Measurements from ENCODE around the gene CTIF.

Gene CTIF

GRCh38 chr18:48602759-48603390, 64.0 kb downstream of the CTIF start:
- DNase-seq (ENCODE audit: low read depth) = no peak

DNA sequence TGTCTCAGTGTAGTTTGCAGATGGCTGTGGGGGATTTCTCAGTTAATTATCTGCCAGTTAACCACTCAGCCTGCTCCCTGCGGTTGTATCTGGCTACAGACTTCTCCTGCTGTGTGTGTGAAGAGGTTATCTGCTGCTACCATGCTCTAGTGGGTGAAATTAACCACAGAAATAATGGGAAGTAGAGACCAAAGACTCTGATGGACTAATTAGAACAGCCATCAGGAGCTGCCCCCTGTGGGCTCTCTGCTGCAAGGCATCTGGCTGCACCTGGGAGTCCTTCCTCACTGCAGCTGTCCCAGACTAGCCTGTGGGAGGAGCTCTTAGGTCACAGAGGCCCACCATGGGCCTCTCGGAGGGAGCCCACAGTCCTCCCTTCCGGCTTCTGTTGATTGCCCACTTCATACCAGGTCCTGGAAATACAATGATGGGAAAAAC, 66.6 kb downstream of the CTIF start:
- no peak for DNase-seq (ENCODE audit: low read depth)

- DNase-seq (ENCODE audit: low read depth) = peak; percentile 79
Observed at GRCh38 chr18:48607056-48607984, 68.5 kb downstream of the CTIF start.

DNA sequence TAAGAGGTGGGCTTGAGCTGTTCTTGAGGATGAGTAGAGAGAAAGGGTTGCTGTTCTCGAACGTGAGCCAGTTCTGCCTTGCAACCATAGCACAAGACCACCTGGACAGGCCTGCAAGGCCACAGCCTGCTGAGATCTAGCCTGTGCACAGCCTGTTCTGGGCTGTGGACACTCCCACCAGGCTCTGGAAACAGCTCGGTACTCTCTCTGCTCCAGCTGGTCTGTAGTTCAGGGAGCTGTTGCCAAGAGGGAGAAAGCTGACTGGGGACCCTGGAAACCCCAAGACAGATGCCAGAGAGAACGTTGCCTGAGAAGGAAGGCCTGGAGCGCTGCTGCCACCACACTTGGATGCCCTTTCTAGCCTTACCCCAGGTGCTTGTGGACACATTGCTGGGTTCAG, 69.8 kb downstream of the CTIF start:
- no peak for DNase-seq (ENCODE audit: low read depth)

- DNase-seq (ENCODE audit: low read depth) = no peak
Observed at GRCh38 chr18:48609114-48609513, 70.3 kb downstream of the CTIF start.

DNA sequence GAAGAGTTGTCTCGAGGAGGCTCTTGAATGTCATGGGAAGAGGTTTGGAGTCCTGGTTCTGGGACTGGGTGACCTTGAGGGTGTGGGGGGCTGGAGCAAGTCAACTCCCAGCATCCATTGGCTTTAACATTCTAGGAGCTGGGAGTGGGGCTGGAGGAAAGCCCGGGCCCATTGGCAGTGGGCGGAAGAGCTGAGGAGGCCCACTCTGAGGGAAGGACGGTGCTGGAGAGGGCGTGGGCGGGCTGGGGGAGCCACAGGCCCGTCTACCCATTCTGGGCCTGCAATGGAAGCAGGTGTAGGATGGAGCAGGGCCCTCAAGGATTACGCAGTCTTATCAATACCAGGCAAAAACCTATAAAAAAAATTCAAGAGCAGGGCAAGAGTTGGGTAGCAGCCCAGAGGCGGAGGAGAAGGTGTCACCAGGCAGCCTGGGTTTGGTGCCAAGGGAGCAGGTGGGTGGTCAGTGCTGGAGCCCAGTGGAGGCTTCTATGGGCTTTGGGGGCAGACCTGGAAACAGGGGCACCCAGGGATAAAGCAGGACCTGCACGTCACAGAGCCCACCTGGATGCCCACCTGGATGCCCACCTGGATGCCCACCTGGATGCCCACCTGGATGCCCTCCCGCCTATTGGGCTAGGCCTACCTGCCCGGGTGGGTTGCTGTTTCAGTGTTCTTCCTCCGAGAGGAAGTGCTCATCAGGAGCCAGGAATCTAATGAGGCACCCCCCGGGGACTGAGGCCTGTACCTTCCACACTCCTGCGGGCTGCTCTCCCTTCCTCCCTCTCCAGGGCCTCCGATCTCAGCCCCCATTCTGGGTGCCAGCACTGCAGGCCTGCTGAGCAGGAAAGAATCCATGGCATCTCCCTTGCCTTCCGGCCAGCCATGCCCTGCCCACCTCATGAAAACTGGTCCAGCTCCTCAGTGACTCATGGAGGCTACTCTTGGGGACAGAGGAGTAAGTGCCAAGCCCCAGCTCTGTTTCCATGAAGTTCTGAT, 71.3 kb downstream of the CTIF start:
- DNase-seq (ENCODE audit: low read depth) = no peak

- DNase-seq (ENCODE audit: low read depth) = no peak
Observed at GRCh38 chr18:48611203-48611602, 72.4 kb downstream of the CTIF start.

GRCh38 chr18:48611785-48612480, 73.1 kb downstream of the CTIF start:
- no peak for DNase-seq (ENCODE audit: low read depth)

GRCh38 chr18:48612511-48612910, 73.7 kb downstream of the CTIF start:
- DNase-seq (ENCODE audit: low read depth) = no peak

- no peak for DNase-seq (ENCODE audit: low read depth)
Observed at GRCh38 chr18:48612917-48613316, 74.1 kb downstream of the CTIF start.

GRCh38 chr18:48613589-48614404, 75.0 kb downstream of the CTIF start:
- DNase-seq (ENCODE audit: low read depth) = no peak

DNA sequence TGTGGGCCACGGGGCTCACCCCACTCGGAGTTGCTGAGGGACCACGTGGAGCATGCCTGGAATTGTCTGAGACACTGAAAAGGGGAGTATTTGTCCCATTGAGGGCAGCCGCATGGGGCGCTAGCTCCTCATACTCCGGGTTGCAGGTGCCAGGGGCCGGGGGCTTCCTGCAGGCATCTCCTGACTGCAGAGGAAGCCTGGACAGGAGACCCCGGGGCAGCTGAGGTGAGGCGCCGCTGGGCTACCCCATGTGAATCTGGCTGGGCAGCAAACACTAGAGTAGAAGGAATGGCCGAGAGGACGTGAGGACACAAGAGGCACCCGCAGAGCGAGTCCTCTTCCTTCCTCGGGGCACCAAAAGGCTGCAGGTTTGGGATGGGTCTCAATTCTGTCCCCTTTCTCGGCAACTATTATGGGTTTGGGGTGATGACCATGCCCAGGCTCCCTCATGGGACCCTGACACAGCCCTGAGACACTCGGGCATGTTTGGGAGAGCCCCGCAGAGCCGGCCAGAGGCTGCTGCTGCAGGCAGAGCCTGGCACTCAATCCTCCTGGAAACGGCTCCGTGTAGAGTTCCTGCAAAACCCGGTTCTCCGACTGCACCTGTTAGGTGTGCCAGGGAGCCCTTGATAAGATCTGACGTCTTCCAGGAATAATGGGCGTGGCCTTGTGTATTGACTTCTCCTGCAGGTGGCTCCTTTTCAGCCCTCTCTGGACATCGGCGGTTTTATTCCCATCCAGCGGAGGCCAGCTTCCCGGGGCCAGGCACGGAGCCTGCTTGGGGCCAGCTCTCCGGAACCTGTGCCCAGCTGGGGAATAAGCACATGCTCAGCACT, 77.0 kb downstream of the CTIF start:
- no peak for DNase-seq (ENCODE audit: low read depth)

DNA sequence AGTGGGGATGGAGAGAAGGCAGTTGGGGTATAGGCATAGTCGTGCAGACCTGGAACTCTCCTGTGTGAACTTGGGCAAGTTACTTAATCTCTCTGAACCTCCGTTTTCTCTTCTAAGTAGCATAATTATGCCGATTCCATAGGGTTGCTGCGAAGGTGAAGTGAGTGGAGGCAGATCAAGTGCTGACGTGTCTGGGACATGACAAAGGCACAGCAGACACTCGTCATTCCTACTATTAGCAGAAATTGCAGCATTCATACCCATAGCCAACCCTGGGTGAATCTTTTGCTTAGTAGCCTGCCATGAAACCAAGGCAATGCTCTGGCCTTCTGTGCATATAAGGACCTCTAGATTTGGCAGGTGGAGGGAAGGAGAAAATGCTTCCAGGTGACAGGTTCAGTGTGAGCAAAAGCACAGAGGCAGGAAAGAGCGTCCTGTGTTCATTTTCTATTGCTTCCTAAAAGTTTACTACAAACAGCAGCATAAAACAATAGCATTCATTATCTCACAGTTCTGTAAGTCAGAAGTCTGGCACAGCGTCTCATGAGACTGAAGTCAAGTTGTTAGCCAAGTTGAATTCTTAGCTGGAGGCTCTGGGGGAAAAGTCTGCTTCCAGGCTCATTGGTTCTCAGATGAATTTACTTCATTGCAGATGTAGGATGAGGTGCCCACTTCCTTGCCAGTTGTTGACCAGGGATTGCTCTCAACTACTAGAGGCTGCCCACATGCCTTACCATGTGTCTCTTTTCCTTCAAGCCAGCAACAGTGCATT, 77.8 kb downstream of the CTIF start:
- no peak for DNase-seq (ENCODE audit: low read depth)

DNA sequence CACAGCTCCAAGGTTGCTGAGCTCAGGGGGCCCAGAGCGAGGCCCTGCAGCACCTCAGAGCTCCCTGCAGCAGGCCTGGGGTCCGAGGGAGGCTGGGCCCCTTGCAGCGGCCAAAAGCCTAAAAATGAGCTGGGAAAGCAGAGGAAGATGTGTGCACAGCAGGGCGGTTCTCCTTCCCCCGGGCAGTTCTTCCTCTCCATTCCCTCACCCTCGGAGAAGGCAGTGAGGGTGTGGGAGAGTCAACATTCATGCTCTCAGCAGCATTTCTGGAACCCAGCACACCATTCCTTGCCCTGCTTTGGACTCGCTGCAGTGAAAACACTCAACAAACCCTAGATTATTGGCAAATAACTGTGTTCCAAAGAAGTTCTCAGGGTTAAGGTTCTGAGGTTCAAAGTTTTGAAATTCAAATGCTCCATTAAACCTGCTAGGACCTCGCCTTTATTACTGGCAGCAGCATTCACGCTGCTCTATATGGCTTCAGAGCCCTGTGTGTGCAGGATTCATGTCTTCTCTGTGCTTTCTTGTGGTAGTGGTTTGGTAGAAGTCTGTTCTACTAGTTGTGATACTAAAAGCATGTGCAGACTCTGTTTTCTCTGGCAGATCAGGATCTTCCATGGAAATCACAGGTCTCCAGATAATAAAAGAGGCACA, 79.1 kb downstream of the CTIF start:
- no peak for DNase-seq (ENCODE audit: low read depth)

GRCh38 chr18:48619016-48619415, 80.2 kb downstream of the CTIF start:
- no peak for DNase-seq (ENCODE audit: low read depth)

GRCh38 chr18:48619501-48619900, 80.7 kb downstream of the CTIF start:
- no peak for DNase-seq (ENCODE audit: low read depth)

DNA sequence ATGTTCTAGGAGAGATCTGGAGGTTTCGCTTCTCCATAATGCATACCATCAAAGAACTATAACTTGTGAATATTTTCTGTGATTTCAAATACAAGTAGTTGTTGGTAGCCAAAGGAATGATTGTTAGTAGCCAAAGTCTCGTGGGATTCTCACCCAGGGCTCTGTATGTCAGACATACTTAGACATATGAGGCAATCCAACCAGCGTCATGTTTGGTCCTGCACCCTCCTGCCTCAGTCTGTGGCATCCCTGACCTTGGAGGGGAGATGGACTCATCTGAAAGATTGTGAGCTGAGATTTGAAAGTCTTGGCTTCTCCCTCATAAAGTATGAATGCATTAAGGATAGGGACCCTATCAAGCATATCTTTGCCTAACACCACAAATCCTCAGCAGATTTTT, 81.2 kb downstream of the CTIF start:
- no peak for DNase-seq (ENCODE audit: low read depth)

- no peak for DNase-seq (ENCODE audit: low read depth)
Observed at GRCh38 chr18:48621240-48621639, 82.4 kb downstream of the CTIF start.
